Activated CD8-positive, alpha-beta T cell treated with anti-CD3 and anti-CD28 coated beads for 36 hours (primary cell): ENCODE measurements around the gene RHOXF2. TPM values are rescaled to one million over a fixed set of nuclear protein-coding genes. Genes with fewer than 3 reads are reported as not detected.
"Not testable (repeated sequence)": the region's sequence is repeated elsewhere in the genome, so short reads cannot be mapped to it uniquely, and the experiment has no call there.

Experiments
- ATAC-seq: fragments of 200-7000 bp; cut with Tn5 transposase; one replicate; pipeline ENCODE4 v1.10.0; 2021; ENCODE audit warnings: mild to moderate bottlenecking, moderate library complexity
- CTCF ChIA-PET: fragments of 350-600 bp; sonication (Branson Sonifier 250); formaldehyde crosslinking; loops from one replicate; lab custom pipeline; 2021; ENCODE audit warnings: antibody characterized with exemption; lab: Charles Lee
- POLR2A ChIA-PET: fragments of 350-600 bp; sonication (Branson Sonifier 250); formaldehyde crosslinking; loops from one replicate; lab custom pipeline; 2021; ENCODE audit warnings: antibody characterized with exemption; lab: Charles Lee
- DNase-seq: peaks from one replicate; pipeline ENCODE4 v3.0.0-alpha.2; 2020
- H3K27ac Mint-ChIP-seq: one replicate; pipeline ENCODE4 v1.8.0; 2021; ENCODE audit warnings: mild to moderate bottlenecking, mixed read lengths
- H3K27me3 Mint-ChIP-seq: one replicate; pipeline ENCODE4 v1.8.0; 2021; ENCODE audit warnings: mixed read lengths
- H3K36me3 Mint-ChIP-seq: one replicate; pipeline ENCODE4 v1.8.0; 2021; ENCODE audit warnings: low read depth, mixed read lengths
- H3K4me1 Mint-ChIP-seq: one replicate; pipeline ENCODE4 v1.8.0; 2021; ENCODE audit warnings: low read depth, mixed read lengths
- H3K4me3 Mint-ChIP-seq: one replicate; pipeline ENCODE4 v1.8.0; 2021; ENCODE audit warnings: mild to moderate bottlenecking, moderate library complexity, mixed read lengths
- H3K9me3 Mint-ChIP-seq: one replicate; pipeline ENCODE4 v1.8.0; 2021; ENCODE audit warnings: mixed read lengths
- intact Hi-C: fragments of 100-400 bp; cut with micrococcal nuclease; formaldehyde crosslinking; loops from one replicate; pipeline ENCODE4 v1.10.0; 2022
- total RNA-seq, 2 experiments: library from RNA; stranded (reverse); gene quantifications; one replicate each; pipeline ENCODE4 v1.2.3, GENCODE V29; 2021
- TF ChIP-seq, protein P1 (sequence below): fragments of 200-600 bp; IDR thresholded peaks from one replicate; pipeline ENCODE4 v1.8.0; 2022; ENCODE audit warnings: antibody characterized with exemption, mild to moderate bottlenecking

The RHOXF2 gene
- total RNA-seq, 2 experiments from 2014 or later: not detected

DNA sequence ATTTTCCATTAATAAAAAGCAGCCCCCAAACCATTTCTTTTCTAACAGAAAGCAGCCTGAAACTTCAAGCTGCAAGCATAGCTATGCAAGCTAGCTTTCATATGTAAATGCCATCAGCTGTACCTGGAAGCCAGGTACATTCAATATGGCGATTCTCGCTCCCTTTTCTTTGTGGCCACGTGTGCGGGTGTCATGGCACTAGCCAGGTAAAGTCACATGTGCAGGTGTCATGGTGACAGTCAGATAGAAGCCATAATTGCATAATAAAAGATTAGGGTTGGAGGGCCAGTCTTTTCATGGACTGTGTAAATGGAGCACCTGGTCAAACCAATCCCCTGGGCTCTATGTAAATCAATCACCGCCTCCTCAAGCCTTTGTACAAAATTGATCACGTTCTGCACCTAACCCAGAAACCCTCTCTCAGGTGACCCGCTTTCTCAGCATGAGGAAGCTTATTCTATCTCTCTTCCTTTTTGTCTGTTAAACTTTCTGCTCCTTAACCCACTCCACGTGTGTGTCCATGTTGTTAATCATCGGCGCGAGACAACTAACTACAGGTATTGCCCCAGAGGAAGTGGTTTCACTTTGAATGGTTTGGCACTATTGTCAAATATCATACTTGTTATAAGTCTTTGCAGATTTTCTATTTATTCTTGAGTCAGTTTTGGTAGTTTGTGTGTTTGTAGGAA is 18.0 kb upstream of the RHOXF2 start:
- no peaks in the 10 kb centered on the region for H3K9me3 Mint-ChIP-seq
- no peak overlapping the region for H3K27ac Mint-ChIP-seq
- DNase-seq: no peak
- peaks cover 19% of the 10 kb centered on the region for H3K4me1 Mint-ChIP-seq
- intact Hi-C loops: no loop called here
- no peak overlapping the region for H3K4me3 Mint-ChIP-seq
- TF ChIP-seq, protein P1, sequence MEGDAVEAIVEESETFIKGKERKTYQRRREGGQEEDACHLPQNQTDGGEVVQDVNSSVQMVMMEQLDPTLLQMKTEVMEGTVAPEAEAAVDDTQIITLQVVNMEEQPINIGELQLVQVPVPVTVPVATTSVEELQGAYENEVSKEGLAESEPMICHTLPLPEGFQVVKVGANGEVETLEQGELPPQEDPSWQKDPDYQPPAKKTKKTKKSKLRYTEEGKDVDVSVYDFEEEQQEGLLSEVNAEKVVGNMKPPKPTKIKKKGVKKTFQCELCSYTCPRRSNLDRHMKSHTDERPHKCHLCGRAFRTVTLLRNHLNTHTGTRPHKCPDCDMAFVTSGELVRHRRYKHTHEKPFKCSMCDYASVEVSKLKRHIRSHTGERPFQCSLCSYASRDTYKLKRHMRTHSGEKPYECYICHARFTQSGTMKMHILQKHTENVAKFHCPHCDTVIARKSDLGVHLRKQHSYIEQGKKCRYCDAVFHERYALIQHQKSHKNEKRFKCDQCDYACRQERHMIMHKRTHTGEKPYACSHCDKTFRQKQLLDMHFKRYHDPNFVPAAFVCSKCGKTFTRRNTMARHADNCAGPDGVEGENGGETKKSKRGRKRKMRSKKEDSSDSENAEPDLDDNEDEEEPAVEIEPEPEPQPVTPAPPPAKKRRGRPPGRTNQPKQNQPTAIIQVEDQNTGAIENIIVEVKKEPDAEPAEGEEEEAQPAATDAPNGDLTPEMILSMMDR: no peak
- POLR2A ChIA-PET: no interaction called here
- ATAC-seq: no peak
- H3K36me3 Mint-ChIP-seq: no peaks in the 10 kb centered on the region
- CTCF ChIA-PET: no interaction called here
- no peaks in the 10 kb centered on the region for H3K27me3 Mint-ChIP-seq

DNA sequence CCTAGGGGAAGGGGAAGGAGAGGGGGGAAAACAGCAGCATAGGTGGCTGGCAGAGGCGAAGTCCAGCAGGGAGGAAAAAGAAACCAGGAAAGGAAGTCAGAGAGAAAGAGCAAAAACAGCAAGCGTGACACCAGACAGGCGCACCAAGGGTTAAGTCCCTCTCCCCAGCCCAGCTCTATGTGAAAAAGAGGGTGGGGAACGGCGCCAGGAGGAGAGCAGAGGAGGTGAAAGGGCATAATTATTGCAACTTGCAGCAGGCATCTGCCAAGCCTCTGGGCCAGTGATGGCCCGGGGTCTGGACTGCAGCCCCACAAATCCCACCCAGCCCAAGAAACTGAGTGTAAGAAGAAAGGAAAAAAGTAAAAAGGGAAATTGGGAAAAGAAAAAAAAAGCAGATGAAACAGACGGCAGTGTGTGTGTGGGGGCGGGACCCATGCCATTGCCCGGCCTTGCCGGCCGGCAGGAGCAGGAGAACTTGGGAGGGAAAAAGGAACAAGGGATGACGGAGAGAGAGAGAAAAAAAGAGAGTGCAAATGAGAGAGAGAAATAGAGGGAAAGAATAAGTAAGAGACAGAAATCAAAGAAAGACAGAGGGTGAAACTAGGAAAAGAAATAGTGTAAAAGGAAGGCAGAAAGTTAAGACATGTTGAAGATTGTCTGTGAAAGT is 14.1 kb upstream of the RHOXF2 start:
- POLR2A ChIA-PET: no interaction called here
- H3K4me3 Mint-ChIP-seq: no peak overlapping the region

DNA sequence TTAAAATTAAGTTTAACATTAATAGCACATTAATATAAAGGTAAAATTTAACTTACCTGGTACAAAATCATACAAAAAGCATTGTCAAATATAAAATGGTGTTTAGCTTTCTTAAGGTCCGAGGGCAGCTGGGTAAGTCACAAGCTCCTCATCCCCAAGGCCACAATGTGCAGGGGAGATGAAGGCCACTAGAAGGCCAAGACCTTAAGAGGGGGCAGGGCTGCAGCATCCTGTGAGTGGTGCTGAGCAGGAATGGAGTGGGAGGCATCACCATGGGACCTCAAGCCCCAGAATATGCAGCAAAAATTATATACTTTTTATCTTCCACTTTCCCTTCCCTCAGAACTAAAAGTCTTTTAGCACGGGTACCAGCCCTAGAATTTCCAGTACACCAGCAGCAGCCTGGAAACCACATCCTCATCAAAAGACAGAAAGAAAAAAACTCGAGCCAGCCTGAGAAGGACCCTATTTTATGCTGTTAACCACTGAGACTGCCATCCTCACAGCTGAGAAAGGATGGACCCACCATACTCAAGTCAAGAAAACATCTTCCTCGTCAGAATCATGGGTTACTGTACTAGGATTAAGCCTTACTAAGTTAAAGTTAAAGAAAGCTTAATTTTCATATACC is 13.0 kb upstream of the RHOXF2 start:
- peak; percentile 27 for DNase-seq
- intact Hi-C loops: no loop called here
- POLR2A ChIA-PET: no interaction called here
- ATAC-seq: peak; percentile 62
- Mint-ChIP-seq H3K36me3 (peaks cover 6% of the 10 kb centered on the region), H3K4me1 (peaks cover 27% of the 10 kb centered on the region), H3K4me3 (no peak overlapping the region), H3K27me3 (no peaks in the 10 kb centered on the region), H3K9me3 (peaks cover 6% of the 10 kb centered on the region), H3K27ac (peak overlapping the region; percentile 55)
- CTCF ChIA-PET: no interaction called here
- TF ChIP-seq, protein P1: no peak

More for the DNA sequence above, 14.1 kb upstream of the RHOXF2 start:
- TF ChIP-seq, protein P1: no peak
- Mint-ChIP-seq H3K27ac (peak overlapping the region; percentile 70), H3K9me3 (peaks cover 6% of the 10 kb centered on the region), H3K36me3 (peaks cover 6% of the 10 kb centered on the region), H3K4me1 (peaks cover 27% of the 10 kb centered on the region), H3K27me3 (no peaks in the 10 kb centered on the region)
- peak; percentile 4 for DNase-seq
- intact Hi-C loops: no loop called here
- ATAC-seq: no peak
- CTCF ChIA-PET: no interaction called here

DNA sequence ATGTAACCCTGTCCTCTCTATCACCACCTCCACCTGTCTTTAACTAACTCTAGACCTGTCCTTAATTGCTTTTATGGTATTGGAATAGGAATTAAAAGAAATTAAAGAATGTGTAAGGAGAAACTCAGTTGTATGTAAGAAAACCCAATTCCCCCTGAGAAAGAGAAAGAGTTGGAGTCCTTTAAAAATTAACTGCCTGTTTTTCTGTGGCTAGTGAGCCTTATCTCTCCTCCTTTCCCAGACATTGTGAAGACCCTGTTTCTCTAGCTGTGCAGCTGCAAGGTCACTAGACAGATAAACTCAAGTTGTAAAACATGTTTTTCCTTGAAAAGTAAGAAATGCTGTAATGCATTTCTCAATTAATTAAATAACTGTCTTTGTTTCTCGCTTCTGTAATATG is 12.1 kb upstream of the RHOXF2 start:
- H3K9me3 Mint-ChIP-seq, intact Hi-C loops, H3K27me3 Mint-ChIP-seq, H3K36me3 Mint-ChIP-seq, H3K4me3 Mint-ChIP-seq, ATAC-seq, DNase-seq, H3K27ac Mint-ChIP-seq, POLR2A ChIA-PET: not testable (repeated sequence)
- CTCF ChIA-PET: interaction anchor here (1.2 kb wide), 1 partner anchor 68 kb away, joined by 3 read pairs; no protein-coding TSS in a partner anchor
- H3K4me1 Mint-ChIP-seq: peaks cover 25% of the 10 kb centered on the region

GRCh38 chrX:120147537-120147936 is 10.9 kb upstream of the RHOXF2 start:
- Mint-ChIP-seq H3K36me3 (peaks cover 6% of the 10 kb centered on the region), H3K27me3 (no peaks in the 10 kb centered on the region), H3K4me3 (no peak overlapping the region), H3K27ac (no peak overlapping the region), H3K4me1 (peaks cover 25% of the 10 kb centered on the region), H3K9me3 (peaks cover 6% of the 10 kb centered on the region)
- TF ChIP-seq, protein P1: no peak
- intact Hi-C loops: no loop called here
- ATAC-seq (no peak), DNase-seq (no peak)
- ChIA-PET POLR2A (no interaction called here), CTCF (interaction anchor here (1.2 kb wide), 1 partner anchor 67 kb away, joined by 3 read pairs; no protein-coding TSS in a partner anchor)

GRCh38 chrX:120150109-120150744 is 8.2 kb upstream of the RHOXF2 start:
- H3K27ac Mint-ChIP-seq, CTCF ChIA-PET, DNase-seq, POLR2A ChIA-PET, intact Hi-C loops, H3K36me3 Mint-ChIP-seq, H3K9me3 Mint-ChIP-seq, H3K27me3 Mint-ChIP-seq, H3K4me3 Mint-ChIP-seq: not testable (repeated sequence)
- peaks cover 10% of the 10 kb centered on the region for H3K4me1 Mint-ChIP-seq
- peak; percentile 47 for ATAC-seq

DNA sequence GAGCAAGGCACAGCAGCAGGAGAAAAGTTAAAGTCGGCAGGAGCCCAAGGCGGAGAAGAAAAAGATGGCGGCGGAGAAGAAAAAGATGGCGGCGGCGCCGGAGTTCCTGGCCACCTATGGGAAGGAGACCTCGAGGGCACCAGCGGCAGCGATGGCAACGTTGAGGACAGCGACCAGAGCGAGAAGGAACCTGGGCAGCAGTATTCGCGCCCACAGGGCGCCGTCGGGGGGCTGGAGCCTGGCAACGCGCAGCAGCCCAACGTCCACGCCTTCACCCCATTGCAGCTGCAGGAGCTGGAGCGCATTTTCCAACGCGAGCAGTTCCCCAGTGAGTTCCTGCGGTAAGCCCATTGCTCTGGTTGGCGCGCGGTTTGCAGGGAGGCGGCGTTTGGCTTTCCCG is 673 bp downstream of the RHOXF2 start:
- CTCF ChIA-PET, DNase-seq, H3K36me3 Mint-ChIP-seq, H3K9me3 Mint-ChIP-seq, intact Hi-C loops, ATAC-seq, H3K27ac Mint-ChIP-seq, POLR2A ChIA-PET, H3K27me3 Mint-ChIP-seq, H3K4me3 Mint-ChIP-seq, H3K4me1 Mint-ChIP-seq: not testable (repeated sequence)
